K562 (cell line): ENCODE data around the gene PPP1R37. TPM values are rescaled to one million over a fixed set of nuclear protein-coding genes. Genes with fewer than 3 reads are reported as not detected.
A peak's percentile ranks its signal among the peaks of the same experiment; 100 is the strongest.

ENCODE experiments used
- ATAC-seq: fragments of 200-7000 bp; cut with Tn5 transposase; 3 replicates; pipeline ENCODE4 v1.9.1; 2020; ENCODE audit warnings: moderate library complexity
- BruUV-seq: library from RNA; stranded (reverse); fragments of 400-500 nt; replicated peaks from 2 replicates; lab custom pipeline; 2021; lab: Mats Ljungman, UMichigan
- CTCF ChIA-PET: fragments of 300-600 bp; formaldehyde crosslinking; extraction: SDS; loops from one replicate; lab custom pipeline; 2021; ENCODE audit warnings: low intra/inter-chr PET ratio; lab: Yijun Ruan, JAX
- POLR2A ChIA-PET: fragments of 300-600, 350-650 bp; sonication (Branson Sonifier 250); formaldehyde crosslinking; extraction: SDS; loops from one replicate; lab custom pipeline; 2021; ENCODE audit warnings: antibody characterized with exemption, inconsistent platforms; lab: Yijun Ruan, JAX
- DNase-seq, 4 experiments: peaks; one replicate each; pipeline versions ENCODE4 v3.0.0 to v3.0.0-alpha.2; 2011 to 2018; ENCODE audit warnings: low spot score in 3 of 4, mixed read lengths in 3 of 4; ENCODE audit errors: extremely low read depth in 1 of 4
- FAIRE-seq: peaks from 2 replicates; lab custom pipeline; 2011; peaks lifted over from hg19 to GRCh38; lab: Jason Lieb, UNC
- H2AFZ ChIP-seq: 2 replicates; pipeline ENCODE4 v1.6.0; 2011; ENCODE audit warnings: low read depth, low read length, control low read depth, inconsistent platforms
- H3K27ac ChIP-seq: fragments of 200-600 bp; 3 replicates; pipeline ENCODE4 v1.8.0; 2011; ENCODE audit warnings: low read depth, mild to moderate bottlenecking, control low read depth, inconsistent platforms, low read length, moderate library complexity, mixed read lengths; ENCODE audit errors: extremely low read depth
- H3K27me3 ChIP-seq, 2 experiments: fragments of 300-600 bp in 1 of 2; 2 replicates in 1 of 2; 3 replicates in 1 of 2; pipeline versions ENCODE4 v1.6.0 to v1.8.0; 2011; ENCODE audit warnings: inconsistent platforms in 2 of 2, low read length in 2 of 2, mild to moderate bottlenecking in 1 of 2, mixed read lengths in 1 of 2, moderate library complexity in 1 of 2; ENCODE audit not compliant: control insufficient read depth in 2 of 2, insufficient read depth in 2 of 2
- H3K36me3 ChIP-seq: fragments of 300-600 bp; 3 replicates; pipeline ENCODE4 v1.8.0; 2011; ENCODE audit warnings: mild to moderate bottlenecking, low read length, inconsistent platforms; ENCODE audit not compliant: control insufficient read depth, insufficient read depth
- H3K4me1 ChIP-seq, 2 experiments: fragments of 200-600 bp in 1 of 2; replicated peaks in 1 of 2; 2 replicates in 1 of 2; 3 replicates in 1 of 2; pipeline versions ENCODE4 v1.5.1 to v1.8.0; 2011; ENCODE audit warnings: inconsistent platforms in 2 of 2, low read length in 2 of 2, mild to moderate bottlenecking in 1 of 2, mixed read lengths in 1 of 2, moderate library complexity in 1 of 2; ENCODE audit not compliant: control insufficient read depth in 2 of 2, insufficient read depth in 2 of 2
- H3K4me2 ChIP-seq: 2 replicates; pipeline ENCODE4 v1.6.1; 2011; ENCODE audit warnings: low read length, control low read depth, inconsistent platforms, mixed read lengths; ENCODE audit not compliant: insufficient read depth
- H3K4me3 ChIP-seq: fragments of 200-600 bp; sonication (generic), shearing (Covaris generic); 2 replicates; pipeline ENCODE4 v1.5.1; 2016; ENCODE audit warnings: control low read depth, inconsistent platforms
- H3K79me2 ChIP-seq: fragments of 200-600 bp; 3 replicates; pipeline ENCODE4 v1.8.0; 2011; ENCODE audit warnings: low read length, inconsistent platforms; ENCODE audit not compliant: control insufficient read depth, insufficient read depth
- H3K9ac ChIP-seq, 2 experiments: 2 replicates each; pipeline versions ENCODE4 v1.6.0 to v1.6.1; 2011; ENCODE audit warnings: low read depth in 2 of 2, low read length in 2 of 2, control low read depth in 1 of 2, inconsistent platforms in 1 of 2, mild to moderate bottlenecking in 1 of 2, mixed read lengths in 1 of 2; ENCODE audit not compliant: insufficient read depth in 1 of 2
- H3K9me1 ChIP-seq: one replicate; pipeline ENCODE4 v1.6.0; 2011; ENCODE audit warnings: inconsistent platforms, mild to moderate bottlenecking, low read length, moderate library complexity; ENCODE audit not compliant: control insufficient read depth, insufficient read depth
- H3K9me3 ChIP-seq: replicated peaks from 2 replicates; pipeline ENCODE4 v1.5.1; 2011; ENCODE audit warnings: low read depth, low read length, inconsistent platforms; ENCODE audit not compliant: control insufficient read depth, insufficient read depth
- H4K20me1 ChIP-seq: replicated peaks from 2 replicates; pipeline ENCODE4 v1.6.1; 2011; ENCODE audit warnings: low read length, inconsistent platforms, mixed read lengths; ENCODE audit not compliant: control insufficient read depth, insufficient read depth
- ATF6 ChIP-seq: sonication (generic); formaldehyde crosslinking; IDR thresholded peaks from 2 replicates; pipeline ENCODE4 v1.4.0; 2020; ENCODE audit warnings: mild to moderate bottlenecking, missing genetic modification reagents
- ATF7 ChIP-seq: fragments of 450-650 bp; IDR thresholded peaks from 2 replicates; pipeline ENCODE4 v1.7.1; 2014; ENCODE audit warnings: mild to moderate bottlenecking, moderate library complexity
- BHLHE40 ChIP-seq: IDR thresholded peaks from 2 replicates; pipeline ENCODE4 v1.6.1; 2011; ENCODE audit warnings: low read length, improper control_type of control experiment
- ESRRA ChIP-seq: fragments of 450-650 bp; IDR thresholded peaks from 2 replicates; pipeline ENCODE4 v1.6.1; 2014; ENCODE audit warnings: low read depth, mild to moderate bottlenecking, moderate library complexity, borderline replicate concordance
- FOSL1 ChIP-seq: fragments of 200-800 bp; sonication (Bioruptor generic); conservative IDR thresholded peaks from 2 replicates; pipeline ENCODE4 v1.6.1; 2016; ENCODE audit warnings: missing genetic modification characterization, missing compliant biosample characterization
- FOXJ3 ChIP-seq: sonication (generic); formaldehyde crosslinking; IDR thresholded peaks from 2 replicates; pipeline ENCODE4 v1.4.0; 2020; ENCODE audit warnings: mild to moderate bottlenecking, missing genetic modification reagents
- JUND ChIP-seq, 2 experiments: IDR thresholded peaks; 2 replicates in 1 of 2; 3 replicates in 1 of 2; pipeline ENCODE4 v1.6.1; 2011; ENCODE audit warnings: borderline replicate concordance in 2 of 2, low read depth in 2 of 2, low read length in 2 of 2, improper control_type of control experiment in 1 of 2, missing biosample characterization in 1 of 2, missing genetic modification characterization in 1 of 2, missing genetic modification reagents in 1 of 2
- POLR2G ChIP-seq: fragments of 200-400 bp; formaldehyde crosslinking; IDR thresholded peaks from 2 replicates; pipeline ENCODE4 v1.6.1; 2017; ENCODE audit warnings: low read depth, mild to moderate bottlenecking, antibody characterized with exemption, low read length, moderate library complexity
- VEZF1 ChIP-seq: fragments of 200-800 bp; sonication (Bioruptor generic); IDR thresholded peaks from 2 replicates; pipeline ENCODE4 v1.6.1; 2017; ENCODE audit warnings: missing genetic modification characterization, missing compliant biosample characterization
- WGBS: fragments of 100-300 bp; shearing (Covaris generic); methylation state at CpG from one replicate; pipeline ENCODE4 v1.1.6; 2016; ENCODE audit warnings: low coverage, mixed read lengths; ENCODE audit not compliant: insufficient coverage; ENCODE audit errors: missing lambda C conversion rate; 5-methylcytosine and 5-hydroxymethylcytosine counted together
- in situ Hi-C: fragments of 300-500 bp; cut with MboI; formaldehyde crosslinking; loops from 4 replicates; pipeline ENCODE4 v1.15.0; 2018; ENCODE audit warnings: inconsistent platforms, mixed read lengths
- intact Hi-C: fragments of 100-400 bp; cut with micrococcal nuclease; formaldehyde crosslinking; loops from 2 replicates; pipeline ENCODE4 v1.14.2; 2022
- polyA plus RNA-seq, 8 experiments: library from polyadenylated mRNA; depleted of rRNA in 4 of 8; stranded (reverse) in 5 of 8; unstranded in 3 of 8; fragments of >200 nt; fragmentation: Nextera tagmentation in 2 of 8; fragmentation: Illumina TruSeq in 1 of 8; extraction: Ambion mirVana in 2 of 8; extraction: Trizol in 1 of 8; gene quantifications; 2 replicates each; pipeline versions ENCODE4 v1.2.1 to v1.2.3, GENCODE V29; 2011 to 2014; ENCODE audit warnings: inconsistent platforms in 1 of 8, missing spikeins in 1 of 8
- total RNA-seq, 7 experiments: library from RNA; depleted of rRNA in 6 of 7; stranded (reverse); fragments of >200 nt in 6 of 7; fragmentation: Illumina TruSeq in 2 of 7; extraction: Trizol in 2 of 7; gene quantifications; 2 replicates each; pipeline versions ENCODE4 v1.2.1 to v1.2.3, GENCODE V29; 2011 to 2021; ENCODE audit warnings: low replicate concordance in 1 of 7
- TF ChIP-seq, protein P1 (sequence below): sonication (generic); formaldehyde crosslinking; IDR thresholded peaks from 2 replicates; pipeline ENCODE4 v1.8.0; 2022; ENCODE audit warnings: missing genetic modification reagents, mild to moderate bottlenecking, borderline replicate concordance

PPP1R37 gene
- total and polyA plus RNA-seq, 9 of the 15 experiments (the other 6 are each of a cell fraction or from before 2014, with no cell fraction given) = 0.04 to 20.3 (median 7.3) TPM

DNA sequence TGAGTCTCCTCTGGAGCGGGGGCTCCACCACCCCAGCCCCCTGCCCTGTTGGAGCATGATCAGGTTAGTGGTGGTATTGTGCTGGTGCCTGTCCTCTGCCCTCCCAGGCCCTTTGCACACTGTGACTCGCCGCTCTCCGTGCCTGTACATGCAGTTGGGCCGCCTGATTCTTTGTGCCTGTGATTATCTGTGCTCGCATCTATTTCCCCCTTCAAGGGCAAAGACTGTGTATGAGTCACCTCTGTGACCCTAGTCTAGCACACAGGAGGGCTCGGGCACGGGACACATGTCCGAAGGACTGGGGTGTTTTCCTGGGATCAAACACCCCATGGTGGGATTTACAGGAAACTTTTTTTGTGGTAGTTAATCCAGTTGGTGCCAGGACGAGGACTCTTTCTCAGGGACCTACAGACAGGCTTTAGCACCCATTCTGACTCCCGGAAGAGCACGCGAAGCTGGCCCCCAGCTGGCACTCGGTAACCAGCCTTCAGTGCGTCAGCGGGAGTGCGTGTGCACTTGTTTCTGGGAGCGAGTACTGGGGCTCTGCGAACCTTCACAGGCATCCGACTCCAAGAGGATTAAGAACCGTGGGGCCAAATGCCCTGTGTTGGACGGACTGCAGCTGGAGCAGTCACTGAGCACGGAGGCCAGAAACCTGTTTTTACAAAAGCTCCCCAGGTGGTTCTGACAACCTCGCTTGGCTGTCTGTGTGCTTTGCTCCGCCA is 6.7 kb downstream of the PPP1R37 start:
- no peak for ATAC-seq
- Histone ChIP-seq H3K4me1 (peaks cover 39 to 68% of the 10 kb centered on the region in 2 experiments), H3K4me3 (no peak overlapping the region), H3K9me3 (no peaks in the 10 kb centered on the region), H2AFZ (no peak overlapping the region), H3K4me2 (no peak overlapping the region), H3K36me3 (peaks cover 67% of the 10 kb centered on the region; the same call in 2 of the 3 replicates), H3K9me1 (peaks cover 15% of the 10 kb centered on the region), H3K27me3 (no peaks in the 10 kb centered on the region), H3K9ac (peak overlapping the region in 1 of 2 experiments; percentile 59; a peak in 2 of 4 replicates), H4K20me1 (peaks cover 73% of the 10 kb centered on the region), H3K79me2 (peaks cover 97% of the 10 kb centered on the region), H3K27ac (no peak overlapping the region; the same call in 2 of the 3 replicates)
- intact Hi-C loops = no loop called here
- in situ Hi-C loops = no loop called here
- ChIA-PET CTCF (no interaction called here), POLR2A (interaction anchor here (1.0 to 1.8 kb wide), 3 partner anchors 10 to 15 kb away, joined by 4 to 5 read pairs (median 5); no protein-coding TSS in a partner anchor)
- BruUV-seq = no TSS peak
- 76% methylated on average over 21 of the region's 25 CpGs for WGBS
- FAIRE-seq = peak; percentile 6
- peak; percentile 90 for TF ChIP-seq FOSL1 (tag)
- no peak for TF ChIP-seq POLR2G
- TF ChIP-seq ATF7 = no peak
- TF ChIP-seq BHLHE40 = peak; percentile 30; the same call in 1 of the 2 replicates
- peak; percentile 80 for TF ChIP-seq JUND (IDR thresholded peaks at IDR 0.05; ENCODE audit: borderline replicate concordance, low read depth, low read length)
- TF ChIP-seq JUND (tag; IDR thresholded peaks at IDR 0.05; ENCODE audit: borderline replicate concordance, low read depth, low read length) = no peak; the same call in 2 of the 3 replicates
- TF ChIP-seq ESRRA = peak; percentile 64; the same call in 1 of the 2 replicates
- peak; percentile 28; the same call in 1 of the 2 replicates for TF ChIP-seq VEZF1
- TF ChIP-seq, protein P1, sequence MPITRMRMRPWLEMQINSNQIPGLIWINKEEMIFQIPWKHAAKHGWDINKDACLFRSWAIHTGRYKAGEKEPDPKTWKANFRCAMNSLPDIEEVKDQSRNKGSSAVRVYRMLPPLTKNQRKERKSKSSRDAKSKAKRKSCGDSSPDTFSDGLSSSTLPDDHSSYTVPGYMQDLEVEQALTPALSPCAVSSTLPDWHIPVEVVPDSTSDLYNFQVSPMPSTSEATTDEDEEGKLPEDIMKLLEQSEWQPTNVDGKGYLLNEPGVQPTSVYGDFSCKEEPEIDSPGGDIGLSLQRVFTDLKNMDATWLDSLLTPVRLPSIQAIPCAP = no peak
- TF ChIP-seq ATF6 (CRISPR knock-in tag) = no peak
- TF ChIP-seq FOXJ3 (CRISPR knock-in tag) = no peak
- DNase-seq = no peak
